GM21515 (cell line): ENCODE measurements around the gene SLC25A10.
A peak's percentile ranks its signal among the peaks of the same experiment; 100 is the strongest.
"Not testable (repeated sequence)": the region's sequence is repeated elsewhere in the genome, so short reads cannot be mapped to it uniquely, and the experiment has no call there.

Experiments used
- ATAC-seq: cut with Tn5 transposase; IDR thresholded peaks from one replicate; pipeline ENCODE4 v1.9.1; 2021; ENCODE audit not compliant: unreplicated experiment

Gene SLC25A10

GRCh38 chr17:81720267-81721071, 8.4 kb downstream of the SLC25A10 start:
- ATAC-seq, result no peak

- ATAC-seq, result no peak
Observed at GRCh38 chr17:81722184-81723120, 10.4 kb downstream of the SLC25A10 start.

- no peak for ATAC-seq
Observed at GRCh38 chr17:81723651-81724209, 11.6 kb downstream of the SLC25A10 start.

- ATAC-seq, result no peak
Observed at GRCh38 chr17:81725439-81725838, 13.4 kb downstream of the SLC25A10 start.

GRCh38 chr17:81726004-81726403, 13.9 kb downstream of the SLC25A10 start:
- no peak for ATAC-seq

- ATAC-seq, result no peak
Observed at GRCh38 chr17:81727324-81728031, 15.4 kb downstream of the SLC25A10 start.

- ATAC-seq, result peak; percentile 53
Observed at GRCh38 chr17:81733507-81734404, 21.7 kb downstream of the SLC25A10 start.

GRCh38 chr17:81734405-81735263, 22.6 kb downstream of the SLC25A10 start:
- ATAC-seq, result no peak

- ATAC-seq, result no peak
Observed at GRCh38 chr17:81735264-81736102, 23.4 kb downstream of the SLC25A10 start.

GRCh38 chr17:81737947-81738800, 26.1 kb downstream of the SLC25A10 start:
- ATAC-seq, result no peak

GRCh38 chr17:81738801-81739393, 26.8 kb downstream of the SLC25A10 start:
- ATAC-seq, result no peak

GRCh38 chr17:81739593-81739992, 27.5 kb downstream of the SLC25A10 start:
- ATAC-seq, result not testable (repeated sequence)

GRCh38 chr17:81740395-81740961, 28.4 kb downstream of the SLC25A10 start:
- no peak for ATAC-seq

GRCh38 chr17:81741049-81741593, 29.0 kb downstream of the SLC25A10 start:
- ATAC-seq, result no peak

GRCh38 chr17:81741594-81742452, 29.7 kb downstream of the SLC25A10 start:
- ATAC-seq, result no peak
